HG02938 (cell line): ENCODE measurements around the gene LMO7.

Experiments
- ATAC-seq: cut with Tn5 transposase; IDR thresholded peaks from one replicate; pipeline ENCODE4 v1.9.1; 2021; ENCODE audit warnings: mild to moderate bottlenecking, moderate library complexity; ENCODE audit not compliant: unreplicated experiment

The LMO7 gene

GRCh38 chr13:75875450-75875849 is 239.3 kb downstream of the LMO7 start:
- no peak for ATAC-seq

- peak; percentile 94 for ATAC-seq
Observed at GRCh38 chr13:75876142-75877050, 240.3 kb downstream of the LMO7 start.

DNA sequence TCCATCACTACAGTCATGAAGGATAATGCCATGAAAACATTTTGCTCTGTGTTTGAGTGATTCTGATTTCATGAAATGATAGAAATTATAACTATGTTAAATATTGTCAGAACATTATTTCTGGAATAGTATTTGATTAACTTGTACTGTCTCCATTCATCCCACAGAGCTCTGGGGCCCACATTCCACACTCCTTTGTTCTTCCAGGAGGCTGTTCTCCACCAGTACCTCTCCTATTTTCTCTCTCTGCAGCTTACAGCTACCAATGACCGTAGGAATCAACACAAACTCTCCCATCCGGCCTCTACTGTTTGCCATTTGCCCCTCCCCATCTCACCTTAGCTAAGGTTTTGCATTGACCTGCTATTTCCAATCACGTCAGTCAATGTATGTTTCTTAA is 240.9 kb downstream of the LMO7 start:
- ATAC-seq, result no peak

DNA sequence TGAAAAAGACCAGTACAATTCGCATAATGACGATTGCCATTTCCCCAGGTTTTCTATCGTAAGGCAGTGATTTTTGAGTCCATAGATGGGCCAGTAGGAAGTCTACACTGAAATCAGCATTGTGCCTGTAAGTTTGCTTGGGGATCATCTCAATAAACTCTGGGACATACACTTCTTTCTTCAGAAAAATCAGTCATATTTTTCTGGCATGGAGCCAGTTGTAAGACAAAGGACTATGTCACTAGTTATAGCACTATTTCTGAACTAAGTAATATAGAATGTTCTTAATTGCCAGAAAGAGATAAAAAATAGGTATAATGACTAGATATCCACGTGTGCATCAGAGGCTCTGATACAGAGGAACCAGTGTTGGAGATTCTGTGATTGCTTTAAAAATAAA is 243.5 kb downstream of the LMO7 start:
- no peak for ATAC-seq

GRCh38 chr13:75881109-75881775 is 245.1 kb downstream of the LMO7 start:
- no peak for ATAC-seq

DNA sequence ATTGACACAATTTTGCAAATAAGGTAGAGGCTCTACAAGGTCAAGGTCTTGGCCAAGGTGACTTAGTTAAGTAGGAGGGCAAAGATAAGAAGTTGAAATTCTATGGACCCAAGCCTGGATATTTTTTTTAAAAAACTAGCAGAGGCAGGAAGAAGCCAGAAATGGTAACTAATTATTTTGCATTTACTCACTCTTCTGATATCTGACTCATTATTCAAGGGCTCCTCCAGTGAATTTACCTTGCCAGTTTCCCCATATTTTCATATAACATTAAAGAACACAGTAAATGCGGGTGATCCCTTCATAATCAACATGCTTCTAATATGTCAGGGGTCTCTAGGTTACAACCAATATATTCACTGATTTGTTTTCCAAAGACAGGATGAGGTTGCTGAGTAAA is 246.1 kb downstream of the LMO7 start:
- no peak for ATAC-seq

DNA sequence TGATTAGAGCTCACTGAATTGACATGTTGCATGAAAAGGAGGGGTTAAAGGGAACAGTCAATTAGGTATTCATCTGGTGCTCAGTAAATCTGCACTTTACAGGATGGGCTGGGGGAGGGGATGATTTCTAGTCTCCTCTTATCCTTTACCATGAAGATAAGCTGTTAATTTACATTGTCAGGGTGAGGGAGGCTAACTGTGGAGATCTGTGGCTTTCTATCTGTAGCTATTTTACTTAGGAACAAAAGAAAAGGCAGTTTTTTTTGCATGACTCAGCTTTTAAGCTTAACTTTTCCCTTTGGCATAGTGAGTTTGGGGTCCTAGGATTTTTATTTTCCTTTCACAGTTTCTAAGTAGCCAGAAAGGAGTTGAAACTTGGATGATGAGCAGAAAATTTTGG is 253.3 kb downstream of the LMO7 start:
- no peak for ATAC-seq

DNA sequence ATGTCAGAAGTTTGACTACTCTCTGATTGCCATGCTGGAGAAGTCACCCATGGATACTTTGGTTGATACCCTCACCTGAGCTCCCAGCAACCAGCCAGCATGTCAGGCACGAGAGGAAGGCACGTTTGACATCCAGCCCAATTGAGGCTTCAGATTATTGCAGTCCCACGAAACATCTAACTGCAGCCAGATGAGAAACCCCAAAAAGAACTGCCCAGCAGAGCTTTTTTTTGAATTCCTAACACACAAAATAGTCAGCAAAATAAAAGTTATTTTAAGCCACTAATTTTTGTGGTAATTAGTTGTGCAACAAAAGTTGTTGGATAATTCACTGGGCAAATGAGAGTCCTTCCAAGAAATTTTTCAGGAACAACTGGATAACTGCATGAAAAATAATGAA is 259.0 kb downstream of the LMO7 start:
- no peak for ATAC-seq

GRCh38 chr13:75896271-75896670 is 260.1 kb downstream of the LMO7 start:
- no peak for ATAC-seq

- no peak for ATAC-seq
Observed at GRCh38 chr13:75897386-75897785, 261.3 kb downstream of the LMO7 start.

- no peak for ATAC-seq
Observed at GRCh38 chr13:75901501-75901900, 265.4 kb downstream of the LMO7 start.

DNA sequence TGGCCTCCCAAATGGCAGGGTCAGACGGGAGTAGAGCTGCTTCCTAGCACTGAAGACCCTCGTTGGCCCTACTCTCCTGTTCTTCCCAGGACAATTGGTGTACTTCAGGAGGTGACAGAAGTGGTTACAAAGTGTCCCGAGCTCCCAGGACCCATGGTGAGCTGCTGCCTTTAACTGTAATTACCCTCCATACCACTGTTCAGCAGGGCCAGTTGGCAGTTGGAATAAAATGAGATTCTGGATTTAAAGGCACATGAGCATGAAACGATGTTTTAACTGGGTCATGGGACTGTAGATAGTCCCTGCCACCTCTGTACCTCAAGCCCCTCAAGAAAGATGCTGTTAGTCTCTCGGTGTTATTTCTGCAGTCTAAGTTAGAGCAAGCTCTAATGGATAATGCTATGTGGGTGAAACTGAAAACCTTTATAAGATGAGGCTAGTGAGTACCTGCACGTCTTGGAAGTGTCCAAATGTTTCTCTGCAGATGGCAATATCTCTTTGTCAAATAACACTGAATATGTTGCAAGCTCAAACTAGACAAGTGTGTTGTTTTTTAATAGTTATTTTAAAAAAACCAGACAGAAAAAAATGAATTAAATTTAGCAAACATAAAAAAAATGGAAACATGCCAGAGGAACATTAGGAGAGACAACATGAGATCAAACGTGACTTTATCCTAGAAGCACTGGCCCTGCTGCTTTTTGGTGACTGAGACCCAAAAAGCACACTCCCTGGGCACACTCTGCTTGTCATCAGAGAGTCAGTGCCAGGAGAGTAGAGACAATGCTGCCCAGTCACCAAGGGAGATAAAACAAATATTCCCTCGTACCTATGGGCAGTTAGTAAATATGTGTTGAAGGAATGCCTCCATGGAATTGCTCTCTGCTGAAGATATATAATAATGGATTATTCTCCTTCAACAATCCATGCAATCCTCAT is 266.3 kb downstream of the LMO7 start:
- no peak for ATAC-seq

DNA sequence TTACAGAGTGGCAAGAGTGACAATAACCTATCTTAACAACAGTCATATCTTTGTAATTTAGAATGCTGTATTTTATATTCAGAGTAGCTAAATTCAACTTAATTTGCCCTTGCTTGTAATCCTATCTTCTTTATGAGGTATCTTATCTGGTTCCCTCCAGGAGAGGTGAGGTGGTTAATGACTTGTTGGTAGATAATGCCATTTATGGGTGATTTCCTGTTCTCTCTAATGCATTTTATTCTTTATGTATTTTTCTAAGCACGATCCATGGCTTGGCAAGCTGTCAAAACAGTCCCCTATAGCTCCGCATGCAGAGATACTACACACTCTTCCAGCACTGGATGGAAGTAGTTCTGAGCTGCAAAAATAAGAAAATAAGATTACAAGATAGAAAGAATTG is 267.9 kb downstream of the LMO7 start:
- ATAC-seq, result no peak

DNA sequence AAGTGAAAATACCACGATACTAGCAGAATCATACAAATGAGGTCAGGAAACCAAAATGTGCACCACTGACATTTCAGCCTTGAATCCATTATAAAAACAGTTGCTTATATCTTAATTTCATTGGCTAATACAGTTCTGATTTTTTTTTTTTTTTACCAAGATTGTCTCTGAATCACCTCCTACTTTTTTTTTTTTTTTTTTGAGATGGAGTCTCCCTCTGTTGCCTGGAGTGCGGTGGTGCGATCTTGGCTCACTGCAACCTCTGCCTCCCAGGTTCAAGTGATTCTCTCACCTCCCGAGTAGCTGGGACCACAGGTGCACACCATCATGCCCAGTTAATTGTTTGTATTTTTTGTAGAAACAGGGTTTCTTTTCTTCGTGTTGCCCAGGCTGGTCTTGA is 270.2 kb downstream of the LMO7 start:
- ATAC-seq, result no peak

DNA sequence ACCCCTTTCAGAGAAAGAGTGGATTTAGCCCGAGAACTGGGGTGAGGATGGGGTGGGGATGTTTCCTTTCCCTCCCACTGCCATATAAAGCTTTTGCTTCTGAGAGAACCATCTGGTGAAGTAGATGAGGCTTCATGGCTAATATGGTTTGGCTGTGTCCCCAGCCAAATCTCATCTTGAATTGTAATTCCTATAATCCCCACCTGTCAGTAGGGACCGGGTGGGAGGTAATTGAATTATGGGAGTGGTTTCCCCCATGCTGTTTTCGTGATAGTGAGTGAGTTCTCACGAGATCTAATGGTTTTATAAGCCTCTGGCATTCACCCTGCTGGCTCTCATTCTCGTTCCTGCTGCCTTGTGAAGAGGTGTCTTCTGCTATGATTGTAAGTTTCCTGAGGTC is 270.9 kb downstream of the LMO7 start:
- ATAC-seq, result no peak

- ATAC-seq, result no peak
Observed at GRCh38 chr13:75908141-75908540, 272.0 kb downstream of the LMO7 start.
